Sigmoid colon (tissue), 7 donors: Measurements from ENCODE around the gene DCTN5. TPM values are rescaled to one million over a fixed set of nuclear protein-coding genes. Genes with fewer than 3 reads are reported as not detected.

Source experiments
- polyA plus RNA-seq, 3 donors: library from polyadenylated mRNA; stranded (reverse); fragments of 200-250 nt; gene quantifications; one replicate each; pipeline ENCODE4 v1.2.3, GENCODE V29; 2013
- total RNA-seq, 4 donors: library from RNA; depleted of rRNA; stranded (reverse); fragments of >200 nt; gene quantifications; one replicate each; pipeline ENCODE4 v1.1.0, GENCODE V29; 2016
- donor health status: healthy with polysubstance abuse.
- donor health status: Bipolar disorder and iron deficiency.
- donor health status: healthy.

DCTN5 gene
- total and polyA plus RNA-seq, 7 donors: 13.2 to 41.4 (median 30.1) TPM

Other genes with a start within 250 kb of the DCTN5 start
- 10 to 100 TPM; 12.0 to 25.5 (median 13.9) TPM for gene COG7, start 188.3 kb upstream of the DCTN5 start, total RNA-seq
- gene COG7, start 188.3 kb upstream of the DCTN5 start, polyA plus RNA-seq: 10 to 100 TPM; 17.4 to 26.0 (median 19.4) TPM
- gene GGA2, start 131.0 kb upstream of the DCTN5 start, total RNA-seq: 10 to 100 TPM; 29.1 to 55.7 (median 34.7) TPM
- 10 to 100 TPM; 13.2 to 36.1 (median 15.3) TPM for gene GGA2, start 131.0 kb upstream of the DCTN5 start, polyA plus RNA-seq
- gene EARS2, start 84.1 kb upstream of the DCTN5 start, total RNA-seq: 10 to 100 TPM in 2 of 4 donors, 1 to 10 TPM in 2; 7.5 to 18.3 (median 11.2) TPM
- gene EARS2, start 84.1 kb upstream of the DCTN5 start, polyA plus RNA-seq: 10 to 100 TPM in 1 of 3 donors, 1 to 10 TPM in 2; 6.6 to 19.4 (median 7.9) TPM
- 100 to 1,000 TPM in 1 of 4 donors, 10 to 100 TPM in 3; 45.1 to 101 (median 57.6) TPM for gene UBFD1, start 83.7 kb upstream of the DCTN5 start, total RNA-seq
- gene UBFD1, start 83.7 kb upstream of the DCTN5 start, polyA plus RNA-seq: 10 to 100 TPM in 1 of 3 donors, 1 to 10 TPM in 2; 8.1 to 16.6 (median 8.4) TPM
- 100 to 1,000 TPM; 101 to 179 (median 159) TPM for gene NDUFAB1, start 45.1 kb upstream of the DCTN5 start, total RNA-seq
- 100 to 1,000 TPM; 283 to 398 (median 297) TPM for gene NDUFAB1, start 45.1 kb upstream of the DCTN5 start, polyA plus RNA-seq
- gene PALB2, start 156 bp upstream of the DCTN5 start, total RNA-seq: 10 to 100 TPM in 2 of 4 donors, 1 to 10 TPM in 2; 7.5 to 11.2 (median 9.4) TPM
- gene PALB2, start 156 bp upstream of the DCTN5 start, polyA plus RNA-seq: 1 to 10 TPM; 7.2 to 8.7 (median 7.4) TPM
- 1 to 10 TPM in 3 of 4 donors, under 1 TPM in 1; 0.82 to 5.2 (median 3.0) TPM for gene PLK1, start 37.4 kb downstream of the DCTN5 start, total RNA-seq
- 10 to 100 TPM in 1 of 3 donors, 1 to 10 TPM in 2; 2.4 to 37.0 (median 9.0) TPM for gene PLK1, start 37.4 kb downstream of the DCTN5 start, polyA plus RNA-seq
- gene ERN2, start 71.8 kb downstream of the DCTN5 start, total RNA-seq: 1 to 10 TPM in 1 of 4 donors, under 1 TPM in 1, not detected in 2; 0.36 to 1.9 TPM
- 100 to 1,000 TPM in 1 of 3 donors, 10 to 100 TPM in 2; 19.9 to 123 (median 33.0) TPM for gene ERN2, start 71.8 kb downstream of the DCTN5 start, polyA plus RNA-seq
- under 1 TPM in 1 of 4 donors, not detected in 3; 0.28 TPM for gene CHP2, start 113.6 kb downstream of the DCTN5 start, total RNA-seq
- gene CHP2, start 113.6 kb downstream of the DCTN5 start, polyA plus RNA-seq: 100 to 1,000 TPM in 2 of 3 donors, 10 to 100 TPM in 1; 57.9 to 385 (median 289) TPM
- gene PRKCB, start 194.5 kb downstream of the DCTN5 start, total RNA-seq: 10 to 100 TPM; 12.1 to 43.8 (median 23.8) TPM
- gene PRKCB, start 194.5 kb downstream of the DCTN5 start, polyA plus RNA-seq: 10 to 100 TPM in 1 of 3 donors, 1 to 10 TPM in 2; 3.0 to 21.4 (median 5.8) TPM